Spleen (tissue), 7 donors: ENCODE data around the gene TBC1D16.

Experiments
- POLR2A ChIP-seq, 3 donors: fragments of 450-650 bp; IDR thresholded peaks; one replicate each; pipeline ENCODE4 v1.5.1; 2017; ENCODE audit warnings: antibody characterized with exemption in 3 of 3, mild to moderate bottlenecking in 1 of 3
- POLR2AphosphoS5 ChIP-seq, 3 donors: sonication (generic); formaldehyde crosslinking; IDR thresholded peaks; one replicate each; pipeline ENCODE4 v1.5.1; 2017; ENCODE audit warnings: antibody characterized with exemption in 3 of 3
- TF ChIP-seq, protein P1 (sequence below), 11 experiments: fragments of 200-600 bp in 7 of 11; fragments of 450-650 bp in 4 of 11; sonication (generic) in 4 of 11; IDR thresholded peaks in 8 of 11; conservative IDR thresholded peaks in 3 of 11; 1 replicate in 7 of 11; 2 replicates in 4 of 11; pipeline versions ENCODE4 v1.4.0 to v1.8.0; 2016 to 2021; ENCODE audit warnings: antibody characterized with exemption in 11 of 11, inconsistent platforms in 4 of 11, mild to moderate bottlenecking in 1 of 11
- donor health status: DM: no; HTN: no; CAD: no; lungs with moderate emphysema.
- donor health status: DM: no; HTN: no; CAD: no.
- donor health status: DM: no; HTN: no; CAD: no.

DNA sequence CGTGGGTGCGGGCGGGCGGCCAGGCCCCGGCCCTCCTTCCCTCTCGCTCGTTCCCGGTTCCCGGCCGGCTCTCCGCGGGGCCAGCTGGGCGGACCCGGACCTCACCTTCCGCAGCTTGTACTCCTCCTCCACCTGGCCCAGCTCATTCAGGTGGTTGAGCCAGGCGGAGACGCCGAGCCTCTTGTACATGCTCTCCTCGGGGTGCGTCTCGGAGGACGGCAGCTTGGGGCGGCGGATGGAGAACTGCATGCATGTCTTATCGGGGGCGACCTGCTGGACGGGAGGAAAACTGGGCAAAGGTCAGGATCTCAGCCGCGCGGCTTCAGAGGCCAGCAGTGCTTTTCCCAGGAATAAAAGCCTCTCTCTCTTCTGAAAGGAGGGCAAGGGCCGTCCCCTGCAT lies 85.4 kb downstream of the TBC1D16 start:
- TF ChIP-seq, protein P1, sequence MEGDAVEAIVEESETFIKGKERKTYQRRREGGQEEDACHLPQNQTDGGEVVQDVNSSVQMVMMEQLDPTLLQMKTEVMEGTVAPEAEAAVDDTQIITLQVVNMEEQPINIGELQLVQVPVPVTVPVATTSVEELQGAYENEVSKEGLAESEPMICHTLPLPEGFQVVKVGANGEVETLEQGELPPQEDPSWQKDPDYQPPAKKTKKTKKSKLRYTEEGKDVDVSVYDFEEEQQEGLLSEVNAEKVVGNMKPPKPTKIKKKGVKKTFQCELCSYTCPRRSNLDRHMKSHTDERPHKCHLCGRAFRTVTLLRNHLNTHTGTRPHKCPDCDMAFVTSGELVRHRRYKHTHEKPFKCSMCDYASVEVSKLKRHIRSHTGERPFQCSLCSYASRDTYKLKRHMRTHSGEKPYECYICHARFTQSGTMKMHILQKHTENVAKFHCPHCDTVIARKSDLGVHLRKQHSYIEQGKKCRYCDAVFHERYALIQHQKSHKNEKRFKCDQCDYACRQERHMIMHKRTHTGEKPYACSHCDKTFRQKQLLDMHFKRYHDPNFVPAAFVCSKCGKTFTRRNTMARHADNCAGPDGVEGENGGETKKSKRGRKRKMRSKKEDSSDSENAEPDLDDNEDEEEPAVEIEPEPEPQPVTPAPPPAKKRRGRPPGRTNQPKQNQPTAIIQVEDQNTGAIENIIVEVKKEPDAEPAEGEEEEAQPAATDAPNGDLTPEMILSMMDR (IDR thresholded peaks at IDR 0.05 in 8 of 11, conservative IDR thresholded peaks at IDR 0.05 in 3 of 11): no peak
- TF ChIP-seq POLR2A (IDR thresholded peaks at IDR 0.05): no peak
- no peak for TF ChIP-seq POLR2AphosphoS5 (IDR thresholded peaks at IDR 0.05)
